DMS 273 treated with DMSO at 0.1 percent for 48 hours (cell line): ENCODE results near the gene ABCA10.
"Not testable (repeated sequence)": the region's sequence is repeated elsewhere in the genome, so short reads cannot be mapped to it uniquely, and the experiment has no call there.

Experiments
- DNase-seq: peaks from one replicate; lab custom pipeline; 2025; lab: John Stamatoyannopoulos, UW

ABCA10 gene

GRCh38 chr17:69168642-69169041, 60.0 kb downstream of the ABCA10 start:
- not testable (repeated sequence) for DNase-seq

GRCh38 chr17:69166957-69167356, 61.7 kb downstream of the ABCA10 start:
- no peak for DNase-seq

GRCh38 chr17:69164206-69164605, 64.4 kb downstream of the ABCA10 start:
- no peak for DNase-seq

GRCh38 chr17:69159418-69159817, 69.2 kb downstream of the ABCA10 start:
- no peak for DNase-seq

- DNase-seq = no peak
Measured at GRCh38 chr17:69154267-69154666, 74.4 kb downstream of the ABCA10 start.

- DNase-seq = no peak
Measured at GRCh38 chr17:69150333-69150732, 78.3 kb downstream of the ABCA10 start.

GRCh38 chr17:69147460-69147859, 81.2 kb downstream of the ABCA10 start:
- no peak for DNase-seq

- no peak for DNase-seq
Measured at GRCh38 chr17:69144331-69145255, 84.0 kb downstream of the ABCA10 start.

- no peak for DNase-seq
Measured at GRCh38 chr17:69143683-69144231, 84.9 kb downstream of the ABCA10 start.

GRCh38 chr17:69143151-69143550, 85.5 kb downstream of the ABCA10 start:
- DNase-seq = no peak

- no peak for DNase-seq
Measured at GRCh38 chr17:69142175-69142802, 86.3 kb downstream of the ABCA10 start.

- no peak for DNase-seq
Measured at GRCh38 chr17:69141431-69142174, 87.0 kb downstream of the ABCA10 start, which contains the start of gene ABCA6. TSS of gene ABCA6 (minus strand) at chr17:69141895. CDS start at chr17:69140703, 1,192 bp downstream.

- no peak for DNase-seq
Measured at GRCh38 chr17:69134112-69134511, 94.5 kb downstream of the ABCA10 start.

- no peak for DNase-seq
Measured at GRCh38 chr17:69130627-69131296, 97.9 kb downstream of the ABCA10 start.

GRCh38 chr17:69123626-69124025, 105.0 kb downstream of the ABCA10 start:
- DNase-seq = no peak

- no peak for DNase-seq
Measured at GRCh38 chr17:69122065-69122464, 106.6 kb downstream of the ABCA10 start.

GRCh38 chr17:69117855-69118784, 110.5 kb downstream of the ABCA10 start:
- DNase-seq = no peak

- no peak for DNase-seq
Measured at GRCh38 chr17:69111794-69112193, 116.8 kb downstream of the ABCA10 start.

- no peak for DNase-seq
Measured at GRCh38 chr17:69105907-69106730, 122.5 kb downstream of the ABCA10 start.
